ENCODE results near the gene BMPR1B.

BMPR1B gene

DNA sequence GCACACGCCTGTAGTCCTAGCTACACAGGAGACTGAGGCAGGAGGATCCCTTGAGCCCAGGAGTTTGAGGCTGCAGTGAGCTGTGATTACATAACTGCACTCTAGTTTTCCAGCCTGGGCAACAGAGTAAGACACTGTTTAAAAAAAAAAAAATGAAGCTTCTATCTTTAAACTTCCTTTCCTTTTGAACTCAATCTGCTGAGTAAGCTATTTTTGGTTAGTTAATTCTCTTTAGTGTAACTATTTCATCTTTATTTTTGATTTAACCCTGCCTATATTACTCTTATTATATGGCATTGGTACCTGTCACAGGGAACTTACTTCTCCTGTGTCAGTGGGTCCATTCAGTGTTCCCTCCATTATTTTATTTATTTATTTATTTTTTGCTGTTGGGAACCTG is 160.8 kb downstream of the BMPR1B start:
- DNase-seq, result no peak

DNA sequence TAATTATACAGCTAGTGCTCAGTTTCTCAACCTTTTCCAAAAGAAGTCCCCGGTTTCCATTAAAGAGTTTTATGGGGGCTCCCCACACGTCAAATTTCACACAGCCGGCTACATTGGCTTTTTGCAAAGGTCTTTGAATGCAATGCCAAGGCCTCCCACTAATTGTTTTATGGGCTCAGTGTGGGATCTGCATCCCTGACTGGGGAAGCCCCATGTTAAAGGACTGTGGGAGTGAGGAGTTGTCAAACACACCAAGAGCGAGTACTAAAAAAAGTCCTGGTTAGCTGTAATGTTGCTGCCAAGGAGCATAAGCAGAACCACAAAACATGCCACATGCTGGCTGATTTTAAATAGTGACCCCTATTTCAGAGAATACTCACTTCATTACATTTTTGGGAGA is 162.6 kb downstream of the BMPR1B start:
- DNase-seq, result no peak

DNA sequence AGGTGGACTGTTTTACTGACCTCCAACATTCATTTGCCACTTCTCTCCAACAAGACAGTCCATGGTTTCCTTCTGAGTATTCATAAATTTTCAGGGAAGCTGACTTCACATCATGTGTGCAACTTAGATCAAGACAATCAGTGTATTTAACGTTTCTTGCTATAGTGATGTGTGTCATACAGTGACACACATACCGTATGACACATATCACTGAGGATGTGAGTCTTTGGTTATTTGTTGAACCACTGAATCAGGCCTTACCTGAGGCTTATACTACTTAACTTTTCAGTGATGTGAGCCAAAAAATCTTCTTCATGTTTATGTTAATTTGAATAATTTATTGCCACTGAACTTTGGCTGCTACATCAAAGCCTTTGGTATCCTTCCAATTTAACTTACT is 166.8 kb downstream of the BMPR1B start:
- no peak for DNase-seq

DNA sequence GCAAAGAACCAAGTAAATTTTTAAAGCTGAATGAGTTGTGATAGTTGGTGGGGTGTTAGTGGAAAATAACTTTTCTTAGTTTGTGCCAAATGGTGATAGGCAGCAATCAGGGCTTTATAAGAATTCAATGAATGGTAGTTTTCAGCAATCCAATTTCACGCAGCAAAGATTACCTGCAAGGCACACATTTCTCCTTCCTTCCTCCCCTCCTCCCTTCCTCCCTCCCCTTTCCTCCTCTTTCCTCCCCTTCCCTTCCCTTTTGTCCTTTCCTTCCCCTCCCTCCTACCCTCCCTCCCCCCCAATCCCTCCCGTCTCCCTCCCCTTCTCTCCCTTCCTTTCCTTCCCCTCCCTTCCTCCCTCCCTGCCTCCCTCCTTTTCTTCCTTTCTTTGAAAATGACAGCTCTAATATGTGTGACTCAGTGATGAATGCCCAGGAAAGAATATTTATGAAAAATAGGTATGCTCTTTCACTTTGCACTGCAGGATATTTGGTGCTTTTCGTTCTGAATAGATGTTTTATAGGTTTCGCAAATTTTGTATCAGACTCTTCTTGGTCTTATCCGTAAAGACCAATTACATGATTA is 168.1 kb downstream of the BMPR1B start:
- no peak for DNase-seq

DNA sequence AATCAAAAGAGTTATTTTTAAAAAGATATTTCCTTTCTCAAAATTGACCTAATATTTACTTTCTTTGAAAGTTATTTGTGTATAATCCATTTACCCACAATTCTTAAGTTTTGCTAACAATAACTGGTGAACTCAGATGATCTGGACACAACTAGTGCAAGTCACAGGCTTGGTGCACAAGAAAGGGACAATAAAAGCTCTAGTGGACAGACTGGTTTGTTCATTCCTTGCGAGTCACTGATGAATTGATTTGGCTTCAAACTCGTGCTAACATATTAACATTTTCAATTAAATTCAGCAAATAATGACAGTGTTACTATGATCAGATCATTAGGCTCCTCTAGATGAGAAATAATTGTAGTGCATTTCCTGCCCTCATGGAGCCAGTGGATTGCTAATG is 169.2 kb downstream of the BMPR1B start:
- DNase-seq, result no peak

DNA sequence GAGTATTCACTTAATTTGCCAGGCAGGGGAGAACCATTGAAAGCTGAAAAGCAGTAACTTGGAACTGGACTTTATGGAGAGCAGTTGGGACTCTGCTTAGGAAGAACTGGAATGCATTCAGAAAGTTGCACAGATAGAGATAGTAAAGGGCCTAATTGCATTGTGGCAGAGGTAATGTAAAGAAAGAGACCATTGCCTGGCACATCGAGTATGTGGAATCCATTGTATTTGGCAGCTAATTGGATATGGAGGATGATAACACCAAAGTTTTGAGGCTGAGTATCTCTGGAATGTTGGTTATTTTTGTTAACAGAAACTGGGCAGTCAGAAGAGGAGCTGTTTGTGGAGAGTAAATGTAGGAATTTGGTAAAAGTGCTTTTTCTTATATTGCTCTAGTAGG is 169.9 kb downstream of the BMPR1B start:
- DNase-seq, result no peak

DNA sequence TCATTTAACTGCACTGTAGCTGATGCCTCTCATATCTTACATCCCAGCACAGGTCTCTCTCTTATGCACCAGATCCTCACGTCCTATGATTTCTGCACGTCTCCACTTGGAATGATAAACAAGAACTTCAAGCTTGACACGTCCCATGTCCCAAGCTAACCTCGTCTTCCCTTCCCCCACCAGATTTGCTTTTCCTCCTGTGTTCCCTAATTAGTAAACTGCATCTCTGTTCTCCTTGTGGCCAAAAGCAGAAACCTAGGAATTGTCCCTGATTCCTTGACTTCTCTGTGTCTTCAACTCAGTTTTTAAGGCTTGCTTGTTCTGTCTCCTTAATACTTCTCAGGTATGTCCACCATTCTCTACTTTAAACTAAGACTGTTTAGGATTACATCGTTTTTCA is 171.9 kb downstream of the BMPR1B start:
- no peak for DNase-seq

DNA sequence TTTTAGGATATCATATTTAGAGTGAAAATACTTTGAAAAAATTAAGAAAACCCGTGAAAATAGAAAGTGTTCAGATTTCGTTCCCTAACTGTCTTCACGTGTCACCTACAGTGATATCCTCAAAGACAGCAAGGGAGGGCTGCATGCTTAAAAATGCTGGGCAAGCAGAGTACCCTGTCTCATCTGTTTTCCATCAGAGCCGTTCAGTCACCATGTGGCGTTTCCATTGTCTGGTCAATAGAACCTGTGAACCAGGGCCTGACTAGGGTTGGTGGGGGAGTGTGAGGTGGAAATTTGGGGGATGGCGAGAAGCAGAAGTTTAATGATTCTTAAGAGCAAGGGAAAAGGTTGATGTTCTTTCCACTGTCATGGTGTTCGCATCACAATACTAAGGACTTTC is 173.9 kb downstream of the BMPR1B start:
- DNase-seq, result no peak

DNA sequence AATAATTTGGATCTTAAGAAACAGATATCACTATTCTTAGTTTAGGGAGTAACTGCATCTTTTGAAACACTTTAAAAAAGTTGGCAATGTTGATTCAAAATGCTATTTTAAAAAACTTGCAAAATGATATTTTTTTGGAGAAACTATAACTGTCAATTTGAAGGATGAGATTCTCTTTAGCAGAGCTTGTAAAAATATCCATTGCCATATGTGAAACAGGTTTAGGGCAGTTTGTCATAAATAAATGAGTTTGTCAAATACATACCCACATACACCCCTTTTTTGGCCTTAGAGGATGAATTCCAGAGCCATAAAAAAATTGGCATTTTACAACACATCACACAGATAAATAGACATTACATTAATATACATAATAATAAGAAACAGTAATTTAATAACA is 174.6 kb downstream of the BMPR1B start:
- DNase-seq, result no peak

DNA sequence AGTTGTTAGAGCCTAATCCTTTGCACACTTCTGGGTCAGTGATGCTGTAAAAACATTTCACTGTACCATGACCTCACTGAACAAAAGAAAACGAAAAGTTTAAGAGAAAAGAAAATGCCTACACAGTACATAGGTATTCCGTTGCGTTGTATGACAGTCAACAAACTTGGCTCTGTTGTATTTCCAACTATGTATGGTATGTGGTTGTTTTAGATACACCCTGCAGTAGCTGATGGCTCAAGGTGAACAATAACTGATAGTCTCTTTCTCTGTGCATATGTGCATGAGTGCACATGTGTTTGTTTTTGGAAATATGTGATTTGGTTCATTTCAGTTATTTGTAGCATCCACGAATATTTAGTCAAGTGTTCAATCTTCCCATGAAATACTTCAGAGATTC is 176.0 kb downstream of the BMPR1B start:
- no peak for DNase-seq

DNA sequence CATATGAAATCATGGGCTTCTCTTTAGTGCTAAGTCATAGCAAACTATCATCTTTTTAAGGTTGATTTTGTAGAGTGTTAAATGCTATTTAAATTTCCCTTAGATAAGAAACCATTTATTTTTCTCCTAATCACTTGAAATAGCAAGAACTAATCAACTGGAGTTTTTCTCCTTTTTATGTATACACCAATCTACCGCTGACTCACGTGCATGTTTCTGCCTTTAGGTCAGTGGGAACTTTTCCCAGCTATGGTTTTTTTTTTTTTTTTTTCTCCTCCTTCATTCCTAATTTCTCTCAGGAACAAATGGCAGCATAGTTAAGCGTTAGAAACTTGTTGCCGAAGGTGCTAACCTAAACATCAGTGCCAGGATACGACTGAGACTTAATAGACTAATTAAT is 176.4 kb downstream of the BMPR1B start:
- DNase-seq, result no peak

DNA sequence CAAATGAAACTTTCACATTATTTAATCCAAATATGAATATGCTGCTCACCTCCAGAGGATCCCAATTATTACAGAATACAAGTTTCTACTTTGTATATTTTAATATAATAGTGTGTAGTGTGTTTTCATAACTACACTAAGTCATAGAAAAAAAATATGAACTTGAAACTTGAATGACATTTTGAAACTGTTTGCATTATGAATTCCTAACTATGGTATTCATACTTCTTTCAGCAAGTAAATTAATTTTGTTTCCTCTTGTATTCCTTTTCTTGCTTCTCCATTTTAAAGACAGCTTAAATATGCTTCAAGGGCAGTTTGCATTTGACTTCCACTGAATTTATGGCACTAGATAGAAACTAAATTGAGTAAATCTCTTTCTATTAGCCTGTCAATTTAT is 177.1 kb downstream of the BMPR1B start:
- DNase-seq, result no peak

DNA sequence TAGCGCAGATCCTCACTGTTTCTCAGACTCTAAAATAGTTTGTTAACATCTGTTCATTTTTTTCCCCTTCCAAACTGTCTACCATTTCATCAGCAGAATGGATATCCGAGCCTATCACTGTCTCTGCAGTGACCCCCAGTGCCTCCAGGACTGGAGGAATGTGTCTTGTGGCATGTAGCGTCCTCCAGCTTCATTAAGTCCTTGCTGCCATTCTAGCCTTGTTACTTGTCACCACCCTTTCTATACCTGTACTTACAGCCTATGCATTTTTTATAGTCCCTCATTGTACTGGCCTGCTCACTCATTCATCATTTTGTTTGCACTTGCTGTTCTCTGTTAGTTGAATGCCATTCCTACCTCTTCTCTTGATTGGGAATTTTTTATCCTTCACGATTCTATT is 179.1 kb downstream of the BMPR1B start:
- DNase-seq, result no peak

DNA sequence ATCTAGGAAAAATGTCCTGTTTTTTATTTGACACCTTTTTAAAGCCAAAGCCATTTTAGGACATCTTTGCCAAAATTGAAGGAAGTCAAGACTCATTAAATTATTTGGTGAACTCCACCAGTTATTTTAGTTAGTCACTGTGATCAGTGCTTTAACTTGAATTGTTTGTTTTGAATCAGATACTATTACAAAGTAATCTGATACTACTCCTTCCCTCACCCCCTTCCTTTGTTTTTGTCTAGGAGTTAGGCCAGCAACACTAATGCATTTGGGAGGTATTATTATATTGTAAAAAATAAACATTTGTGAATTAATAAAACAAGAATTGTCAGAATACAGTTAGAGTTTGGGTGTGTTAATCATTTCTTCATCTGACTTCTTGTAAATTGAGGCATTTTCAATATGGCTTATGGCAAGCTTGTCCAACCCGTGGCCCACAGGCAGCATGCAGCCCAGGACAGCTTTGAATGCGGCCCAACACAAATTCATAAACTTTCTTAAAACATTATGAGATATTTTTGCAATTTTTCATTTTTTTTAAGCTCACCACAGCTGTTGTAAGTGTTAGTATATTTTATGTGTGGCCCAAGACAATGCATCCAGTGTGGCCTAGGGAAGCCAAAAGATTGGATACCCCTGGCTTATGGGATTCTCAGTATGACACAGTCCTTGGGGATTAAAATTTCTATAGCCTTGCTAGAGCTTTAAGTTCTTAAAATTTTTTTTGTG is 182.2 kb downstream of the BMPR1B start:
- DNase-seq, result no peak

DNA sequence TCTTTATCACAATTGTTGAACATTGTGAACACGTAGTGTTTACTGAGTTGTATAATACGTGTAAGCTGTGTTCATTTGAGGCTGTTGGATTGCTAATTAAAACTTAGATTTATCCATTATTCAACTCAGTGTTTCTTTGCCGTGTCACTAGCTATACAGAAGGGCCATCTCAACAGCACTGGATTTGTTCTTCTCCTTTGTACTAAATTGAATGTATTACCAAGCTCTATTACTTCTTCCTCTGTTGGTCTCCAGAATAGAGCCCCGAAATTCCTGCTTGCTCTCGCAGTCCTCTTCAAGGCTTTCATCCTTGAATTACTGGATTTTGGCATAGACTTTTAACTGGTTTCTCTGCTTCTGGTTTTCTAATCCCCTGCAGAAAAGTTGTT is 182.8 kb downstream of the BMPR1B start:
- DNase-seq, result no peak

DNA sequence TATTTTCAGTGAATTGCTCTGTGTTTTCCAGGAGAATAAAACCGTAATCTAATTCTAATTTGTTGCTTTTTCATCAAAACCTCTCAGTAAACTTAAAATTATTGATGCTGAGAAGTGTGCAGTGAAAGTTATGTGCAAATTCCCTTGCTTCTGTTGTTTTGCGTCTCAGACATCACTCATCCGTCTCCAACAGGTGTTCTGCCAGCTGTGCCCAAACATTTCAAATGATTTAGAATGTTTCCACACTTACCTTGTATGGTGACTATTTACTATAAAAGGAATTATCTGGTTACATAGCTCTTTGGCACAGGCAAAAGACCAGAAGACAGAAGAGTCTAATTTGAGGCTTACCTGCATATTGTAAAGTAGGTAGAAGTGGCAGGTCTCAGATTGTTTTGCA is 184.0 kb downstream of the BMPR1B start:
- DNase-seq, result no peak

DNA sequence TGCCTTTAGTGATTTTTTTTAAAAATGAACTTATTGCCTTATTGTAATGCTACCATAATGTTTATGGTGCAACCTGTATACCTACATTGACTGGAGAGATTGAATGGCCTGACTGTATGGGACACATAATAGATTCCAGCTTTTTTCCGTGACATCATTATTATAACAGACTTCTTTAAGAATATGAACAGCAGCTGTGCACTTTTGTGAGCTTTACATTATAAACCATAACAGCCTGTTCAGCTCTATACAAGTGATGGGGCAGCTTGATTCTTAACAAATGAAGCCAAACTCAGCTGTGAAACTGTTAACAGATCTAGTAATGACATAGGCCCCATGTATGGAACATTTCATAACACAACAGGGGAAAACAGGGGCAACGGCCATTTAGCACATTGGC is 187.0 kb downstream of the BMPR1B start:
- no peak for DNase-seq

DNA sequence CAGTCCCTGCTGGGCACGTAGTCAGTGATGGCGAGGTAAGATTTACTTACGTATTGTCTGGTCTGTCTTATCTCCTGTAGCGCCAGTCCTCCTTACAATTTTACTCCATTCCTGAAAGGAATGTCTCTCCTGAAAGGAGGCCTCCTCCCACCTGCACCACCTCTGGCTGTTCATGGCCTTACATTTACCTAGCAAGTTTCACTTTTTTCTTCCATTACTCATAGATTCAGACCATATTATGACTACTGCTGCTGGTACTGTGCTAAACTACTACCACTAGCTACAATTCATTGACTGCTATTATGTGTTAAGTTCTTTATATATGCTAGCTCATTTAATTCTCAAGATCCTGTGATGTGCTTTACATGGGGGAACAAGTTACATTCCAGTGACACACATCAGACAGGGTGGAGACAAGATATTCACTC is 189.9 kb downstream of the BMPR1B start:
- DNase-seq, result no peak

DNA sequence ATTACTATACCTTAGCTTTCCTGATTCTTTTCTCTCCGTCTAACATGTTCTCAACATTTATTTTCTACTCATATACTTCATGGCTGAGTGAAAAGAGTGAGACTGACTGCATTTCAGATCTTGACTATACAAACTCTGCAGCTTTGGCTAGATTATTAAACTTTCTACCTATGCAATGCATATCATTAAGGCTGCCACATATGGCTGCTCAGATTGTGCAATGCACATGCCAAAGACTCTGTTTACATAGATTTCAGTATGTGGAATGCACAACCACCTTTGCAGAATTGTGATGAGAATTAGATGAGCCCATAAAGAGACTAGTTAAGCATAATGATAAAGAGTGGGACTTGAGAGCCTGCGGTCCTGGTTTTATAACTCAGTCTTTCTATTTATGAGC is 196.5 kb downstream of the BMPR1B start:
- DNase-seq, result no peak

DNA sequence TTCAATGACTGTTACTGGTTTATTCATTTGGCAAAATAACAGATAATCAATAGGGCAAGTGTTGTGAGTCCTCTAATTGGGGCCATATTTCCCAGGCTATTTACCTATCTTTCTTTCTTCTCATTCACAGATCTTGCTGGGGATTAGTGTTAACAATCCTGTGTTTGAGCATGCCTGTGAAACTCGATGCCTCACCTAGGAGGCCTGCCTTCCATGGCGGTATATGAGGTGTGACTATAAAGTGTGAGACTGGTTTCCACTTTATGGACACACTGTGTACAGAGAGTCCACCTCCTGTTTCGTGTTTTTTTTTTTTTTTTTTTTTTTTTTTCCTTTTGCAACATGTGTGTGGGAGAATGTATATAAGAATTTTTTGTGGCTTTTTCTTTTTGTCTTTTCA is 199.3 kb downstream of the BMPR1B start:
- no peak for DNase-seq

DNA sequence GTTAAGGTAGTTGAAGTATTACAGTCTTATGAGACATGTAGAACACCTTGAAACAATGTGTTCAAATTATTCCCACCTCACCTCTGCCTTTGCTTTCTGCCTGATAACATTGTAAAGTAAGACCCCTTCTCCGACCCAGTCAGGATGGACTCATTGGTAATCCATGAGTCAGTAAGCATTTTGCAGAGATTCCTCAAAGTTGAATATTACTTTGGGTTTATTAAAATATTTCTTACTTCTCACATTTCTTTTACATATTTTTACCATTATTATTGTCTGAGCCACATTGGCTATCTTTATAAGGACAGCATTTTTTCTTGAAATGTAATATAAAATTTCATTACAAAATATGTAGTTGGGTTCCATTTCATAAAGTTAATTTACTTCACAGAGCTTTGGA is 201.6 kb downstream of the BMPR1B start:
- no peak for DNase-seq

DNA sequence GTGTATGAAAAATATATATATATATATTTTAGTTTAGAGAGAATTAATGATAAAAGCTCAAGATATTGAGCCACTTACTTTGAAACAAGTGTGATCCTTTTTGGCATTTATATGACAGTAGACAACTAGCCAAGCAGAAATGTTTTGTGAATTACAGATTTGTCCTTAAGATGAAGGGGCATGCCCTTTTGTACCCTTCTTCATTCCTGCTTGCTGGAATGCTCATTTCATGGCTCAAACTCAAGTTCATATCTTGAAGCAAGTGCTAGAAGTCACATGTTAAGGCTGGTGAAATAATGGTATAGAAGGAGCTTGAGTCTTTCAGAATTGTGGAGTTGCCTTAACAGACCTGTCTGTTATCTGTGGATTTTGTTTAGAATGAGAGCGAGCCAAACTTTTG is 203.0 kb downstream of the BMPR1B start:
- no peak for DNase-seq

DNA sequence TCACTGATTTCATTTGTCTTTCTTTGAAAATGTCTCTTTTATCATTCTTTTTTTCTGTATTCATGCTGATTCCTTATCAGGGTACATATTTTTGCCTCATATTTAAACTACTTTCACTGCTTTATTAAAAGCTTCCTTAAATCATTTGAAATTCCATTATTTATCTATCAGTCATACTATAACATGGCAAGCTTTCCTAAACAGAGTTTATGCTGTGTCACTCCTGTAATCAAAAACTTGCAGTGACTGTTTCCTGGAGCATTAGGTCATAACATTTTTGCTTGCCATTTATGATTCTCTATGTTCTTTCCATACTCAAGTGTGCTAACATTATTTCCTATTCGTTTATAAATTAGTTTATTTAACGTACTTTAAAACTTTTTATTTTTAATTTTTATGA is 203.7 kb downstream of the BMPR1B start:
- no peak for DNase-seq

DNA sequence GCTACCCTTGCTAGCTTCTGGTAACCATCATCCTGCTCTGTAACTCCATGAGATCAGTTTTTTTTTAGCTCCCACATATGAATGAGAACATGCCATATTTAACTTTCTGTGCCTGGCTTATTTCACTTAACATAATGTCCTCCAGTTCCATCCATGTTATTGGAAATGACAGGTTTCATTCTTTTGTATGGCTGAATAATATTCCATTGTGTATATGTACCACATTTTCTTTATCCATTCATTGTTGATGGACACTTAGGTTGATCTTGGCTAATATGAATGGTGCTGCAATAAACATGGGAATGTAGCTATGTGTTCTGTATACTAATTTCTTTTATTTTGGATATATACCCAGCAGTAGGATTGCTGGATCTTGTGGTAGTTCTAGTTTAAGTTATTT is 204.7 kb downstream of the BMPR1B start:
- DNase-seq, result no peak

DNA sequence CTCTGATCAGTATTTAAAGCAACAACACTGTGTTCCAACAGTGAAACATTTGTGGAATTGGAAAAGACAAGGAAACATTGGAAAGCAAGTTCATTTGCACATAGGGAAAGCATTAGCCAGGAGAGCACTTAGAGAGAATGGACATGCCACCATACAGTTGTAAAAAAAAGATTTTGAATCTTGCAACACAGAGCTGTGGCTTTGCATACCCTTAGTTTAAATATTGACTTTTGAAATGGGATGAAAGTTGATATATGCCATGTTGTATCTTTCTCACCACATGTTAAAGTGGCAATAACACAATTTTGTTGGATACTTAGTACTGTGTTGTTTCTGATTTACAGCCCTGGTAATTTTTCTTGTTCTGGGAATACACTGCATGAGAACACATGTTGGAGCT is 208.1 kb downstream of the BMPR1B start:
- no peak for DNase-seq

All from NCI-H1436 (cell line).